SU-DHL-6 (cell line): ENCODE measurements around the gene SLAIN2.

Experiments used
- H2AFZ ChIP-seq: fragments of 200-600 bp; sonication (generic); 2 replicates; pipeline ENCODE4 v1.6.1; 2014; ENCODE audit warnings: low read depth, mild to moderate bottlenecking, moderate library complexity, mixed read lengths, antibody characterized with exemption, low read length; ENCODE audit not compliant: severe bottlenecking
- H3F3A ChIP-seq: fragments of 200-600 bp; shearing (Covaris generic); 2 replicates; pipeline ENCODE4 v1.6.0; 2016; ENCODE audit warnings: antibody characterized with exemption, mild to moderate bottlenecking; ENCODE audit not compliant: insufficient read depth
- H3K27ac ChIP-seq: fragments of 200-600 bp; sonication (generic); 2 replicates; pipeline ENCODE4 v1.5.1; 2016; ENCODE audit warnings: low read depth, mild to moderate bottlenecking, low read length, moderate library complexity, mixed read lengths
- H3K27me3 ChIP-seq: fragments of 200-600 bp; sonication (generic), shearing (Covaris generic); 2 replicates; pipeline ENCODE4 v1.6.0; 2014; ENCODE audit warnings: mild to moderate bottlenecking, low read length
- H3K36me3 ChIP-seq: fragments of 200-600 bp; sonication (generic); 2 replicates; pipeline ENCODE4 v1.6.1; 2014; ENCODE audit warnings: mild to moderate bottlenecking, low read length, mixed read lengths
- H3K4me2 ChIP-seq: fragments of 300-600, 200-600 bp; shearing (Covaris generic), sonication (generic); 2 replicates; pipeline ENCODE4 v1.6.0; 2014; ENCODE audit warnings: low read length, low read depth, mild to moderate bottlenecking; ENCODE audit not compliant: poor library complexity, severe bottlenecking
- H3K4me3 ChIP-seq: fragments of 200-600 bp; sonication (generic); 2 replicates; pipeline ENCODE4 v1.5.1; 2014; ENCODE audit warnings: antibody characterized with exemption, low read length, mild to moderate bottlenecking, mixed read lengths; ENCODE audit not compliant: insufficient read depth, poor library complexity, severe bottlenecking
- H3K79me2 ChIP-seq: fragments of 200-600 bp; sonication (generic); 2 replicates; pipeline ENCODE4 v1.6.1; 2014; ENCODE audit warnings: mild to moderate bottlenecking, low read length, moderate library complexity; ENCODE audit not compliant: insufficient read depth
- H3K9ac ChIP-seq: fragments of 200-600 bp; sonication (generic); 2 replicates; pipeline ENCODE4 v1.7.0; 2014; ENCODE audit warnings: mild to moderate bottlenecking, low read length
- H3K9me2 ChIP-seq: fragments of 200-600 bp; sonication (generic); replicated peaks from 2 replicates; pipeline ENCODE4 v1.6.1; 2014; ENCODE audit warnings: low read length; ENCODE audit not compliant: insufficient read depth
- H3K9me3 ChIP-seq: fragments of 200-600 bp; sonication (generic); 2 replicates; pipeline ENCODE4 v1.6.1; 2014; ENCODE audit warnings: low read length, mixed read lengths; ENCODE audit not compliant: insufficient read depth
- H4K20me1 ChIP-seq: fragments of 200-600 bp; sonication (generic); 2 replicates; pipeline ENCODE4 v1.6.1; 2014; ENCODE audit warnings: low read depth, mild to moderate bottlenecking, antibody characterized with exemption, low read length, moderate library complexity, mixed read lengths
- EZH2phosphoT487 ChIP-seq: fragments of 200-600 bp; sonication (generic), shearing (Covaris generic); conservative IDR thresholded peaks from 2 replicates; pipeline ENCODE4 v1.6.1; 2018; ENCODE audit warnings: mild to moderate bottlenecking, antibody characterized with exemption, low read length, moderate library complexity, mixed read lengths
- TF ChIP-seq, protein P1 (sequence below): fragments of 200-600 bp; sonication (generic); IDR thresholded peaks from one replicate; pipeline ENCODE4 v1.5.1; 2017; ENCODE audit warnings: antibody characterized with exemption, mild to moderate bottlenecking, low read length, moderate library complexity; ENCODE audit not compliant: insufficient read depth, poor library complexity, severe bottlenecking

SLAIN2 gene

DNA sequence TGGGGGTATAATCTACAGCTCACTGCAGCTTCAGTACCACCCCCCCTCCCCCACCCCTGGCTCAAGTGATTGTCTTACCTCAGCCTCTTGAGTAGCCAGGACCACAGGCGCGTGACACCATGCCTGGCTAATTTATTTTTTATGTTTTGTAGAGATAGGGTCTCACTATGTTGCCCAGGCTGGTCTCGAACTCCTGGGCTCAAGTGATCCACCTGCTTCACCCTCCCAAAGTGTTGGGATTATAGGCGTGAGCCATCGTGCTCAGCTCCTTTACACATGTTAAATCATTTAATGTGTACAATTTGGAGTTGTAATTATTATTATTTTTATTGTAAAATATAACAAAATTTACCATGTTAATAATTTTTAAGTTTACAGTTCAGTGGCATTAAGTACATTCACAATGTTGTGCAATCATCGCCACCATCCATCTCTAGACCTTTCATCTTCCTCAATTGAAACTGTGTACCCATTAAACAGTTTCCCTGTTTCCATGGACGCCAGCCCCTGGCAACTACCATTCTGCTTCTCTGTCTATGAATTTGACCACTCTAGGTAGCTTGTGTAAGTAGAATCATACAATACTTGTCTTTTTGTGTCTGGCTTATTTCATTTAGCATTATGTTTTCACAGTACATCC, 6.1 kb downstream of the SLAIN2 start:
- Histone ChIP-seq H3K9ac (no peak overlapping the region), H3K9me2 (no peaks in the 10 kb centered on the region), H3F3A (peaks cover 8% of the 10 kb centered on the region; the same call in 1 of the 2 replicates), H3K9me3 (no peaks in the 10 kb centered on the region), H3K27me3 (no peaks in the 10 kb centered on the region), H3K79me2 (peaks cover 96% of the 10 kb centered on the region), H3K36me3 (no peaks in the 10 kb centered on the region), H3K4me2 (no peak overlapping the region), H4K20me1 (peaks cover 28% of the 10 kb centered on the region), H2AFZ (no peak overlapping the region), H3K4me3 (no peak overlapping the region), H3K27ac (no peak overlapping the region)
- no peak for TF ChIP-seq EZH2phosphoT487
- TF ChIP-seq, protein P1, sequence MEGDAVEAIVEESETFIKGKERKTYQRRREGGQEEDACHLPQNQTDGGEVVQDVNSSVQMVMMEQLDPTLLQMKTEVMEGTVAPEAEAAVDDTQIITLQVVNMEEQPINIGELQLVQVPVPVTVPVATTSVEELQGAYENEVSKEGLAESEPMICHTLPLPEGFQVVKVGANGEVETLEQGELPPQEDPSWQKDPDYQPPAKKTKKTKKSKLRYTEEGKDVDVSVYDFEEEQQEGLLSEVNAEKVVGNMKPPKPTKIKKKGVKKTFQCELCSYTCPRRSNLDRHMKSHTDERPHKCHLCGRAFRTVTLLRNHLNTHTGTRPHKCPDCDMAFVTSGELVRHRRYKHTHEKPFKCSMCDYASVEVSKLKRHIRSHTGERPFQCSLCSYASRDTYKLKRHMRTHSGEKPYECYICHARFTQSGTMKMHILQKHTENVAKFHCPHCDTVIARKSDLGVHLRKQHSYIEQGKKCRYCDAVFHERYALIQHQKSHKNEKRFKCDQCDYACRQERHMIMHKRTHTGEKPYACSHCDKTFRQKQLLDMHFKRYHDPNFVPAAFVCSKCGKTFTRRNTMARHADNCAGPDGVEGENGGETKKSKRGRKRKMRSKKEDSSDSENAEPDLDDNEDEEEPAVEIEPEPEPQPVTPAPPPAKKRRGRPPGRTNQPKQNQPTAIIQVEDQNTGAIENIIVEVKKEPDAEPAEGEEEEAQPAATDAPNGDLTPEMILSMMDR: no peak

DNA sequence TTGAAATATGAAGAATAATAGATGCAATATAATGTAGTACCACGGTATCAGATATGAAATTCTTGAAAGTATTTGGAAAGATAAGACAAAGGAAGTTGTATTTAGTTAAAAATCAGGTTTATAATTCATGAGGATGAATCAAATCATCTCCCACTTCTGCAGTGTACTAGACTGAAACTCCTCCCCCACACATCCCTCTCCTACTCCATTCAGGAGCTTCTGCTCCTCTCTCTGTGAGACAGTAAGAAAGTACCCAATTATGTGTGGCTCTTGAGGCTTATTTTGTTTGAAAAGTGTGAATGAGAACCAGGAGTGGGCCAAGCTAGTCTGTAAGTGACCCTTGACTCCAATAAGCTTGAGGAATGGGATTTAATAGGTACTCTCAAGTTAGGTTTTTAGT, 9.5 kb downstream of the SLAIN2 start:
- Histone ChIP-seq H3K4me3 (no peak overlapping the region), H3K9ac (no peak overlapping the region), H3K27ac (no peak overlapping the region), H3K9me2 (no peaks in the 10 kb centered on the region), H2AFZ (no peak overlapping the region), H3K9me3 (no peaks in the 10 kb centered on the region), H3K4me2 (no peak overlapping the region), H4K20me1 (peaks cover 8% of the 10 kb centered on the region), H3F3A (no peaks in the 10 kb centered on the region), H3K27me3 (no peaks in the 10 kb centered on the region), H3K79me2 (peaks cover 88% of the 10 kb centered on the region), H3K36me3 (no peaks in the 10 kb centered on the region)
- TF ChIP-seq, protein P1: no peak
- TF ChIP-seq EZH2phosphoT487: no peak

DNA sequence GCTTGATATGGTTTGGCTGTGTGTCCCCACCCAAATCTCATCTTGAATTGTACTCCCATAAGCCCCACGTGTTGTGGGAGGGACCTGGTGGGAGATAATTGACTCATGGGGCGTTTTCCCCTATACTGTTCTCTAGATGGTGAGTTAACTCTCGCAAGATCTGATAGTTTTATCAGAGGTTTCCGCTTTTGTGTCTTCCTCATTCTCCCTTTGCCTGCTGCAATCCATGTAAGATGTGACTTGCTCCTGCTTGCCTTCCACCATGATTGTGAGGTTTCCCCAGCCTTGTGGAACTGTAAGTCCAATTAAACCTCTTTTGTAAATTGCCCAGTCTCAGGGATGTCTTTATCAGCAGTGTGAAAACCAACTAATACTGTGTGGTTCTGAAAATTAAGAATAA, 11.5 kb downstream of the SLAIN2 start:
- H3F3A ChIP-seq: no peaks in the 10 kb centered on the region
- H3K4me2 ChIP-seq: no peak overlapping the region
- H3K4me3 ChIP-seq: no peak overlapping the region
- H3K27me3 ChIP-seq: no peaks in the 10 kb centered on the region
- H3K79me2 ChIP-seq: peaks cover 84% of the 10 kb centered on the region
- H3K27ac ChIP-seq: no peak overlapping the region
- H3K9me3 ChIP-seq: no peaks in the 10 kb centered on the region
- H4K20me1 ChIP-seq: no peaks in the 10 kb centered on the region
- no peak overlapping the region for H2AFZ ChIP-seq
- TF ChIP-seq, protein P1: no peak
- TF ChIP-seq EZH2phosphoT487: no peak
- H3K9ac ChIP-seq: no peak overlapping the region
- H3K9me2 ChIP-seq: no peaks in the 10 kb centered on the region
- H3K36me3 ChIP-seq: no peaks in the 10 kb centered on the region
